CD4-positive, alpha-beta T cell treated with Interleukin-2 at 100 ng/mL for 4 hours (primary cell): ENCODE data around the gene TTC33.
"Not testable (repeated sequence)": the region's sequence is repeated elsewhere in the genome, so short reads cannot be mapped to it uniquely, and the experiment has no call there.

Experiments
- DNase-seq: peaks from one replicate; pipeline ENCODE4 v3.0.0-alpha.2; 2020; ENCODE audit warnings: low spot score

The TTC33 gene

DNA sequence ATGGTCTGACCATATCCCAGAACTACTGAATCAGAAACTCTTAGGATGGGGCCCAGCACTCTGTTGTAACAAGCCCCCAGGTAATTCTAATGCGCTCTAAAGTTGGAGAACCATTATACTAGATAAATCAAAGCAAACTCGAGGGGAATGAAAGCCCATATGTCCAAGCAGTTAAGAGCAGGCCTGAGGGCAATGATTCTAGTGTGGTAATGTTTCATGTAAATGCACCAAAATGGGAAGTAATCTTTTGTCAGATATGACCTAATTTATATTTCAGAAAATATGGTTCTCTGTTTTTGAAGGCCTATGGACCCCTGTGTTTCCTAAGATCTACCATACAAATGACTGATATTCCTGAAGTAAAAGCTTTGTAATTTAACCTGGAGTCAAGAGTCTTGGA is 184.0 kb downstream of the TTC33 start:
- no peak for DNase-seq

DNA sequence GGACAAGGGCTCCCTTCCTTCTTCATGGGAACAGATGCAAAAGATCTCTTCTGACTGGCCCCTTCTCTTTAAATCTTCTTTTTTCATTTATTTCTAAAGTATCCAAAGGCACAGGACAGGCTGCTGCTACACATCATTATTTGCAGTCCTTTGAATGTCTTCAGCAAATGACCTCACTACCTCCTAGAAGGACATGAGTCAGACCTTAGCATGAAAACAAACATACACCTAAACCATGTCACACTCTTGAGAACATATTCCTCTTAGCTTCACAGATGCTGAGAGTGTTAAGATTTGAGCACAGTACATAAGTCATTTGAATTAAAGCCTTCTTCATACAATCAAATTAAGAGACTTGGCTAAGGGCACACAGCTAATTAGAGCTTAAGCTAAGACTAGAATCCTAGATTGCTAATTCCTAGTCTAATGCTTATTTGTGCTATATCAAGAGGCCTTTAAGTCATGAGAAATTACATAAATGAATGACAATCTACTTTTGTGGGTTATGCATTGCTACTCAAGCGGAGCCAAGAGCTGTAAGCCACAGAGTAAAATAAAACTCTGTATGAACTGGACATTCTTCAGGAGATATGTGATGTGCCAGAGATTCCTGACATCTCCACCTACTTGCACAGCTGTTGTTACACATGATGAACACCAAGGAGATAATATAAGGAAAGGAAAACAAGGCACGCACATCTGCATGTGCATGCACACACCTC is 185.2 kb downstream of the TTC33 start:
- peak; percentile 41 for DNase-seq

GRCh38 chr5:40569546-40570270 is 186.1 kb downstream of the TTC33 start:
- no peak for DNase-seq

DNA sequence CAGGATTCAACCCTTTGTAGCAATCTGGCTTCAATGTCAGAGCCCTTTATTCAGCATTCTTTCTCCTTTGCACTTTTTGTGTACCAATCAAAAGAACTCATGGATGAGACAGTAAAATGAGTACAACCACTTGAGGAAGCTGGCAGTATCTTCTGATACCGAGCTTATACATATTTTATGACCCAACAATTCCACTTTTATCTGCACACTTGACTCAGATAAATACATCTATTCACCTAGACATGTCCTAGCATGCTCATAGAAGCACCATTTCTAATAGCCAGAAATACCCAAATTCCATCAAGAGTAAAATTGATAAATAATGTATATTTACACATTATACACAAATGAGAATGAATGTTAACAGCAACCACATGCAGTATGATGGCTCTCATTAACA is 187.2 kb downstream of the TTC33 start:
- no peak for DNase-seq

- DNase-seq, result not testable (repeated sequence)
Observed at GRCh38 chr5:40563173-40563572, 192.6 kb downstream of the TTC33 start.

GRCh38 chr5:40560474-40561110 is 195.2 kb downstream of the TTC33 start:
- DNase-seq, result no peak

DNA sequence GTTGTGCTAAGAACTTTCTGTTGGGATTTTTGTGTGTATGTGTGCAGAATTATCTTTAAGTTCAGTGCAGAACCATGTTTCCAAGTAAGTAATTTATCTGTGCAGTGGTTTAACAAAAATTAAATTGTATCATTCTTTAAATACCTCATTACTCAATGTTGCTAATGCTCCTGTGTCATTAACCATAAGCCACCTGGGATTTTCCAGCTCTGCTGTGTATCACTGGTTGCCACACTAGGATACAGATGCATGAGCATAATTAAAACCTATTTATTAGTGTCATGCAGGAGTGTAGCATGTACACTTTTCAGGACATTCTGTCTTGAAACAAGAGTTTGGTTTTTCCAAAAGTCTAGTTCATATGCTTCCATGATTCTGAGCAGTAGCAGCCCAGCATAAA is 196.5 kb downstream of the TTC33 start:
- DNase-seq, result no peak

DNA sequence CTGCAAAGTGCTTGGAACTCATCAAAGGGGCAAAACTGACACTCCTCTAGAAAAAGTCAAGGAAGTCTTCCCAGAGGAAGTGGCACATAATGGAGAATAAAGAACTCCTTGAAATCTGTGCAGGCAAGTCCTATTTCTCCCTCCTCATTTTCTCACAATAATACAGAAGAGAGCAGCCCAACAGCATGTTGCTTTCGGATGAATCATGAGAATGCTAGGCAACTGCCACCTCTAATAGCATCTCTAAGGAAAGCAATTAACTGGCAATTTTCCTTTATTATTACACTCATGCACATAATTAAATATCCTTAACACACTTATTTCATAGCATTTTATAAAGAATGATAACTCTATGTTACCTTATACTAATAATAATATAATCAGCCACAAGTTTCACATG is 198.3 kb downstream of the TTC33 start:
- no peak for DNase-seq

DNA sequence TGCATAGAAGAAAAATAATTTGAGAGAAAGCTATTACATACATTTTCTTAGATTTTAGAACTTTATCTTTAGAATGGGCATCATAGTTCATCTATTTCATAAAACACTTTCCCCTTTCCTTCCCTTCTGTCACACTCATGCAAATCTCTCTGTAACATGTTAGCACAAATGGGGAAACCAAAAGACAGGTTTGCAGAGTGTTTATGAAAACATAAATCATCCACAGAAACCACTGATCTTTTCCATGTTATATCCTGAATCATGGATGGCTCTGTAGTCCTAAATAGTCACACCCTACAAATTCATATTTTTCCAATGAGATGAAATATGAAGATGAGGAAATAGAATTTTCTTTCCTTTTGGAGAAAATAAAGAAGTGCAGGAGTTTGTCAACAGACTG is 198.9 kb downstream of the TTC33 start:
- DNase-seq, result no peak

- no peak for DNase-seq
Observed at GRCh38 chr5:40555886-40556285, 199.9 kb downstream of the TTC33 start.

GRCh38 chr5:40554813-40555212 is 200.9 kb downstream of the TTC33 start:
- no peak for DNase-seq

DNA sequence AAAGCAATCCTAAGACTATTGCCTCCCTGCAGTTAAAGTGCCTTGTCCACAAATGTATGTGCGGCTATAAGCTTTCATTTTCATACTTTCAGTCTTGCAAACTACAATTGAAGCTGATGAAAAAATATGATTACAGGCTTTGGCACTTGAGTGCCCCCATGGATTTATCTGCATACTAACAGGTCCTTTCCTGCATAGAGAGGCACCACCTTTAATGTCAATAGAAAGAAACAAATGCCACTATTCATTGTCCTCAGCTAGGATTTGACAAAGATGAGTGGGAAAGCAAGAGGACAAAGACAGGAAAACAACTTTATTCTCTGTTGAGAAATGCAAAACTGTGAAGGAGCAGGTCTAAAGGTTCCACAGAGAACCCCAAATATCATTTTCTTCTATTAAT is 201.7 kb downstream of the TTC33 start:
- DNase-seq, result no peak

DNA sequence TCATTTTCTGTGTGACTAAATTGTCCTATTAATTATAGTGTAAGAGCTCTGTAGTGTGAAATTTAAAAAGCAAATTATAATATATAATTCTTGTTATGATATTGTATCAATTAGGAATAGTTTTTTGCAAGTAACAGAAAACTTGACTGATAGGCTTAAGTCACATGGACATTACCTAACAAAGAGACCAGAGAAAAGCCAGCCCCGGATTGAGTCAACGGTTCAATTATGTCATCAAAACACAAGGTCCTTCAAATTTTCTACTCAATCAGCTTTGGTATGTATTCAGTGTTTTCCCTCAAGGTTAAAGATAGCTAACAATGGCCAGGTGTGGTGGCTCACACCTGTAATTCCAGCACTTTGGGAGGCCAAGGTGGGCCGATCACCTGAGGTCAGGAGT is 202.8 kb downstream of the TTC33 start:
- DNase-seq, result no peak

GRCh38 chr5:40551496-40552491 is 204.0 kb downstream of the TTC33 start:
- no peak for DNase-seq

GRCh38 chr5:40550481-40550880 is 205.3 kb downstream of the TTC33 start:
- DNase-seq, result no peak

- no peak for DNase-seq
Observed at GRCh38 chr5:40549616-40550015, 206.1 kb downstream of the TTC33 start.

DNA sequence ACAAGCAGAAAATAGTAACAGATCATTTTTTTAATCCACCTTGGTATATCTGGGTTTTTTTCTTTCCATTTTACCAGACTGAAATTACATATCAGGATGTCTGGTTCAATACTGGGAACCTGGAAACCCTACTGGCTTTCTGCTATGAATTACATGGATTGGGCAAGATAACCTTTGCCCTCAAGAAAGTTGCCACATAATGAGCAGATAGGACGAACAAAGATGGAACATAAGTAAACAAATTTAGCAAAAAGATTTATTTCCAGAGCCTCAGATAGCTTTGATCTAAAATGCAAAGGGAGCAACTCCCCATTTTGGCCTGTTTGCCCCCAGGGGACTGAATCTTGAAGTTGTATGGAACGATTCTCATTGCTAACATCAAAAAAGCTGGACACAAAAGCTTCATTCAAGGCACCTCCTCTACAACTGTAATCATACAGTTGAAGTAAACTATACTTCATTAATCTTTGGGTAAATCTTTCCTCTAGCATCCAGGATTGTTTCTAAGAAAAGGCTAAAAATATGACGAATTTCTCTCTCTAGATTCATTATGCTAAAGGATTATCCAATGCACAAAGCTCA is 207.7 kb downstream of the TTC33 start:
- DNase-seq, result no peak

DNA sequence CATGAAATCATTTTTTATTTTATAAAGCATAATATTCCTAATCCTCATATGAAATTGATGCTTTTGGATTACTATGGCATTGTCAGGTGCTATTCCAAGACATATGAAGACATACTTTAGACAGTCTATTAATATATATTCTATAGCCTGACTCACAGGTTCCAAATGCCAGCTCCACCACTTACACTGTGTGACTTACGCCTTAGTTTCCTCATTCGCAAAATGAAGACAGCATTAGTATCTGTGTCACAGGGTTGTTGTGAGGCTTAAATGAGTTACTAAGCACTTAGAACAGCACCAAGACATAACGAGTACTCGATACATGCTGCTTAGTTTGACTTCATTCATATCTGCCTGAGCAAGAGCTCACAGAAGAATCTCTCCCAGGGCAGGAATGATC is 208.2 kb downstream of the TTC33 start:
- DNase-seq, result no peak

DNA sequence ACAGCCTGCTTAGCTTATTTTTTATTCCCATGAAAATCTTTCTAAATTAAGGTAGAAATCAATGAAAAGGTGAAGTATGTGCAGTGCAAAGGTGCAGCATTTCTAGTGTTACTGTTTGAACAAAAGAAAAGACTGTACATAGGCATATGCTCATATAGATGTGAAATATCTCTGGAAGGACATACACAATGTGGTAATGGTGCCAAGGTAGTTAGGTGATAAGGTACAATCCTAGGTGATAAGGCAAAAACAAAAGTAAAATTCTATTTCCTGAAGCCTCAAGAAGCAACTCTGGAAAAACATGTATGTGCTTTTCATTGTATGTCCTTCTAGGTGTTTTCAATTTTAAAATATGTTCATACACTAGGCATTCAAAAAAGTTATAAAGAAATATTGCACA is 215.5 kb downstream of the TTC33 start:
- no peak for DNase-seq

GRCh38 chr5:40524677-40525076 is 231.1 kb downstream of the TTC33 start:
- DNase-seq, result no peak

DNA sequence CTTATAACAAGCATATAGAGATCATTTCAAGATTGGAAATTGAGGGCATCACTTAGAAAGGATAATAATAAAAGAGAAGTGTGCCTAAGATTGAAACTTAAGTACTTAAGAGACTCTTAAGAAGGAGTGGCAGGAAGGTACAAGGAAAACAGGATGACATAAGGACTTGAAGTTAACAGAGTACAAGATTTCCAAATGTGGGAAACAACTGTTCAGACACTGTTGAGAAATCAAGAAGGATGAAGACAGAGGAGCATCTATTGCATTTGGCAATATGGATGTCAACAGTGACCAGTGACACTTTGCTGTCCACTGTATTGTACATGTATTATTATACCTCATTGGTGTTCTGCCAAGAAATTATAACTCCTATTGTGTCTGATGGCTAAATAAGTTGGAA is 233.8 kb downstream of the TTC33 start:
- DNase-seq, result no peak
